ENCODE data around the gene MDP1.
"Not testable (repeated sequence)": the region's sequence is repeated elsewhere in the genome, so short reads cannot be mapped to it uniquely, and the experiment has no call there.

MDP1 gene

DNA sequence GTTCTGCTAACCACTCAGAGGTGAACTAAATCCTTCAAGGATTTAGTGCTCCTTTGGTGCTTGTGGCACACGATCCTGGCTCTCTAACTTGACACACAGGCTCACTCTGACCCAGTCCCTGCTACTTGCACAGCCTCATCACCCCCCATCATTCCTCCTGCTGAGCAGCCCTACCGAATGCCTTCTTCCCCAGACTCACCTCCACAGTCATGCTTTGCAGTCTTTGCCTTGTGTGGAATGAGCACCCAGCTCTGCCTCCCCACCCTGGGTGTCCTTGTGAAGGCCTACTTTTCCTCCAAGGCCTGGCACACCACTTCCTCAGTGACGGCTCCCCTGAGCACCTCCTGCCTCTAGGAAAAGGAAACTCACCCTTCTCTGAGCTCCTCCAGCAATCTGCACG lies 34.5 kb upstream of the MDP1 start:
- DNase-seq (ENCODE audit: low spot score), result no peak

DNA sequence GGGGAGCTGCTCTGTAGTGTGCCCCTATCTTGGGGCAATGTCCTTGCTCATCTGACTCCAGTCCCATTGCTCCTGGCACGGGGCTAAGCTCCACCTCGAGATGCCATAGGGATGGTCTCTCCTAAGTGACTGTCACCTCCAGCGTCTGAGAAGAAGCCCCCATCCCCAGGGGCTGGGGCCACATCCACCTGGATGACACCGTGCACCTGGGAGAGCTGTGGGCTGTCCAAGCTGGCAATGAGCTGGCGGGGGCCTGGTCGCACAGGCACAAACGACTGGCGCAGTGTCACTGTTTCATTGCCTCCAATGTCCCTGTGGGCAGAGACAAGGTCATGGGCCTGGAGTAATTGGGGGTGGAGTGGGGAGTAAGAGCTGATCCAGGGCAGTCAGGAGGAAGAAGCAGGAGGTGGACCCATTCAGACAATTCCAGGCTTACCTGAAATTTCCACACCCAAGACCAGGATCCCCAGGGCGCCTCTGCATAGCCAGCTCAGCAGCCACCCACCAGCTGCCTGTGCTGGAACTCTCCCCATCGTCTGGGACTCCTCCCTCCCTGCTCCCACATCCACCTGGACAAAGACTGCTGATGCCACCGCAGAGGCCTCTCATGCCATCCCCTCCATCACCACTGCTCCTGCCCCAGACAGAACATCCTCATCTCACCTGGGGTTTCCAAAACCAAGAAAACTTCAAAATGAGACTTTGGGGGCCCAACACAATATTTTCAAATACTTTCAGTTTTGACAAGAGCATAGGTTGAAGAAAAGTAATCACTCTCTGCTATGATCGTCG lies 33.6 kb upstream of the MDP1 start:
- DNase-seq (ENCODE audit: low spot score), result no peak

DNA sequence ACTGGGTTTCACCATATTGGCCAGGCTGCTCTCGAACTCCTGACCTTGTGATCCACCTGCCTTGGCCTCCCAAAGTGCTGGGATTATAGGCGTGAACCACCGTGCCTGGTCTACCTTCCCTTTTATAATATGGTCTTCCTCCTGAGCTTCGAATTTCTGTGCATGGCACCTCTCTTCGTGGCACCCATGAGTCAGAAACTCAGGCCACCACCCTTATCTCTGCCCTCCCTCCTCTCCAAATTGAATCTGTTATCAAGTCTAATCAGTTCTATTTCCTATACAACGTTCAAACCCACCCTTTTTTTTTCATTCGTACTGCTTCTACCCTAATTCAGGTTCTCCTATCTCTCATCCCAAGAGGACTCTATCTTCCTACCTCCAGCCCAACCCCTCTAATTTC lies 31.6 kb upstream of the MDP1 start:
- no peak for DNase-seq (ENCODE audit: low spot score)

DNA sequence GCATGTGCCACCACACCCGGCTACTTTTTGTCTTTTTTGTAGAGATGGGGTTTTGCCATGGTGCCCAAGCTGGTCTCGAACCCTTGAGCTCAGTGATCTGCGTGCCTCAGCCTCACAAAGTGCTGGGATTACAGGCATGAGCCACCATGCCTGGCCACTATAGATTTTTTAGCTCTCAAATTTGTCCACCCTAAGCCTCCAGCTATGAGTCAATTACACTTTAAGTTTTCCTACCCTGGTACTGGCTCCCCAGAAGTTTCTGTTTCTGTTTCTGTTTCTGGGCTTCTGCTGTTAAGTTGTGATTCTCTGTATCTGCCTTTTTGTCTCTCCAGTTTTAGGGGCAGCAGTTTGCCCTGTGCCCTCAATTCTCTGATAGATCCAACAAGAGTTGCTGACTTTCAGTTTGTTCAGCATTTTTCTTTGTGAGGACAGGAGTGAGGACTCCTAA lies 30.9 kb upstream of the MDP1 start:
- DNase-seq (ENCODE audit: low spot score), result no peak

DNA sequence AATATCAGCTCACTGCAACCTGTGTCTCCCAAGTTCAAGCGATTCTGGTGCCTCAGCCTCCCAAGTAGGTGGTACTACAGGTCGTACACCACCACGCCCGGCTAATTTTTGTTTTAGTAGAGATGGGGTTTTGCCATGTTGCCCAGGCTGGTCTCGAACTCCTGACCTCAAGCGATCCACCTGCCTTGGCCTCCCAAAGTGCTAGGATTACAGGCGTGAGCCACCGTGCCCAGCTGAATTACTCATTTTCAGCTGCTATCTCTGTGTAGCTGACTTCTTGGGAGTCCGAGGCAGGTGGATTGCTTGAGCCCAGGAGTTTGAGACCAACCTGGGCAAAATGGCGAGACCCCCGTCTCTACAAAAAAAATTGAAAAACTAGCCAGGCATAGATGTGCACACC lies 29.5 kb upstream of the MDP1 start:
- DNase-seq (ENCODE audit: low spot score), result not testable (repeated sequence)

DNA sequence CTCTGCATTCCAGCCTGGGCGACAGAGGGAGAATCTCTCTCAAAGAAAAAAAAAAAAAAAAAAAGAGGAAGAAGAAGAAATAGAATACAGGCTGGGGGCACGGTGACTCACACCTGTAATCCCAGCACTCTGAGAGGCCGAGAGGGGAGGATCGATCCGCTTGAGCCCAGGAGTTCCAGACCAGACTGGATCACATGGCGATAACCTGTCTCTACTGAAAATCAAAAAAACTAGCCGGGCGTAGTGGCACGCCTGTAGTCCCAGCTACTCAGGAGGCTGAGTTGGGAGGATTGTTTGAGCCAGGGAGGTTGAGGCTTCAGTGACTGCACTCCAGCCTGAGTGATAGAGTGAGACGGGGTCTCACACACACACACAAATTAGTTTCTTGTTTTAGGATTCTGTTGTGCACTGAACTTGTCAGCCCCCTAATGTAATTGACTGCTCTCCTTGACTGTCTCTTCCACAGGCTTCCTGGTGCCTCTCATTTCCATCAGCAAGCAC lies 27.5 kb upstream of the MDP1 start:
- no peak for DNase-seq (ENCODE audit: low spot score)

DNA sequence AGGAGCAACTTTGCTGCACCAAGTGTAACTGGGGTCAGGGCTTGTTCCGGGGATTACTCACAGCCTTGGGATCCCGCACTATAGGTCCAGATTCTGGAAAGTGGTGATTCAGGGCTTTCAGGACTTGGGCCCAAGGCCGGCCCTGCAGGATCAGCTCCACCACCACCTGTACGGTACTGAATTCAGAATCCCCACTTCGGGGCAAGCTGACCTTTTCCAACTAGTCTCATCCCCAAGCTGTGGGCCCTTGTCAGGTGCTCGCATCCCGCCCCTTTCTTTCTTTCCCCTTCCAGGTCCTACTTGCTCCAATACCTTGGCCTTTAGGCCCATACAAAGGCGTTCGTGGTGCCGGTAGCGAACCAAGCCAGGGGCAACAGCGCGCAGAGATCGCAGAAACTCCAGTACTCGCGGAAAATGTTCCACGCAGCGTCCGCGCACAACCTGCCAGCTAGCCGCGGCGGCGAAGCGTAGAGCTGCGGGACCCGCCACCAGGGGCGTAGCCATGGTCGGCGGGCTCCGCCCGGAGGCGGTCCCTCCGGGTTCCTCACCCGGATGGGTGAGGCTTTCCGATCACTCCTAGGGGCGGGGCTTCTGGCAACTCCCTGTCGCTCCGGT lies 26.1 kb upstream of the MDP1 start:
- DNase-seq (ENCODE audit: low spot score), result peak; percentile 98

DNA sequence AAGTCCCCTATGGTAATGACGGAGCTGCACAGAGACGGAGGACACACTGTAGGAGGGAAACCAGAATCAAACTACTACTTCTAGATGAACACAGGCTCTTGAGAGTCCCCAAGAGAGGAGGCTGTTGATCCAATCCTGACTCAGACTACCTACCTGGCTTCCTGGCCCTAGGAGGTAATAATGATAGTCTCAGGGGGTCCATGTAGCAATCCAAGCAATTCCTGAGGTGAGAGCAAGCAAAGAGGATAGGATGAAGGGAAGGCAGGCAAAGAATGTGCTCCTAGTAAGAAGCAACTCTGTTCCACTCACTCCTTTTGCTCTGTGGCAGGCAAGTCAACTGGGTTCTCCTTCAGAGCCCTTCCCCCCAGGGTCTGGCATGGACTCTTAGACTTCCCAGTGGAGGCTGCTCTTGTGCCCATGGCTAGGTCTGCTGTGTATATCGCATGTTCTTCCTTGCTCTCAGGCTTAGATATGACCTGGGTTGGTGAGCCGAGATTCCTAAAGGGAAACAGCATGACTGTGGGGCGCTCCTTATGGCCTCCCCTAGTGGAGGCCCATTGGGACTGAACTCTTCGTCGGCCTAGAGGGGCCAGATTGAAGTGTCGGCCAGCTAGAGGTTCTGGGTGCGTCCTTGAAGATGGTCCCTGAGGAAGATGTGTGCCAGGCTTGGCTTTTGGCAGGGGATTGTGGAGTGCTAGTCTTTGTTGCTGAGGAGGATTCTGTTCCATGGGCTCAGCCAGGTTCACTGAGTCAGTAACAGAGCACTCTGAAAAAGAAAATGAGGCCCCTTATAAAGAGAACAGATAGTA lies 24.4 kb upstream of the MDP1 start:
- DNase-seq (ENCODE audit: low spot score), result no peak

DNA sequence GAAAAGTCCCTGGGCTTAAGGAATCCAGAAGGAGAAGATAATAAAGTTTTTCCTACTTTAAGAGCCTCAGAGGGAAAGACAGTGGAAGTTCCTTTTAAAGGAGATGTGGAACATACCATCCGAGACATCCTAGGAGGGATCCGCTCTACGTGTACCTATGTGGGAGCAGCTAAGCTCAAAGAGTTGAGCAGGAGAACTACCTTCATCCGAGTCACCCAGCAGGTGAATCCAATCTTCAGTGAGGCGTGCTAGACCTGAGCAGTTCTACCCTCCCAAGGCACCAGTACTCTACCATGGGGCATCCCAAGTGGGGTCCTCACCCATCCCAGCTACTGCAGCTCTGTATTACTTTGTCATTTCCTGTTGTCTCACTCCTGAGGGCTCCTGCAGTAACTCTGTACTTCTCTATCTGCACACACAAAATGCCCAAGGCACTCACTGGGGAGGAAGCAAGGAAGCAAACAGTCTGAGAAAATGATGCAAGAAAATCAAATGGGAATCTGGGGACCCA lies 22.7 kb upstream of the MDP1 start:
- DNase-seq (ENCODE audit: low spot score), result no peak

DNA sequence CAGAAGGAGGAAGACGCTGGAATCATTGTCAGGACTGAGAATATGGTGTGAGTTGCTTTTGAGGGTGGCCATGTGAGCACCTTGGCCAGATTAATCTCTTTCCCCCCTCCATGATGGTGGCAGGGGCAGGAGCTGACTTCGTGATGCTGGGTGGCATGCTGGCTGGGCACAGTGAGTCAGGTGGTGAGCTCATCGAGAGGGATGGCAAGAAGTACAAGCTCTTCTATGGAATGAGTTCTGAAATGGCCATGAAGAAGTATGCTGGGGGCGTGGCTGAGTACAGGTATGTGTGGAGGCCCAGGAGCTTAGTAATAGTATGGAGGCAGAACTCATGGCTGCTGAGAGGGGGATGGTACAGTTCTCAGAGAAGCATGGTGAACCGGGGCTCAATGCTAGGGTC lies 22.3 kb upstream of the MDP1 start:
- DNase-seq (ENCODE audit: low spot score), result no peak

DNA sequence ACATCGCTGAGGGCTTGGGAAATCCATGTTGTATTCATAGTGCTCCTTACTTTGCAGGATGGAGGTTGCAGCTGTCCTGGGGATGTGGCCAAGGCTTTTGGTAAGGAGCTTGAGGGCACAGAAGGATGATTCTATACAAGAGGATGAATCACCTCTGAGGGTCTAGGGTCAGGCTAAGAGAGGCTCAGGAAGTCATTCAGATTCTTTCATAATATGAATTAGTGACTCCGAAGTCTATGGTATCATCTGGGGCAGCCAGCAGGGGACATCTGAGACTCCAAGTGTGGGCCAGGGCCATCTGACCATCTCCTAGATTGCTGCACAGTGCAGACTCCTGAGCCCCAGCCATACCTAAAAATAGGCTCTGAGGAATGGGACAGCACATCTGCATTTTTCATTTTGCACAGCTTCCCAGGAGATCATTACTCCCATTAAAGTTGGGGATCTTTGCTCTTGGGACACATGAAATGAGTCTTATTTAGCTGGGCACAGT lies 21.6 kb upstream of the MDP1 start:
- no peak for DNase-seq (ENCODE audit: low spot score)

DNA sequence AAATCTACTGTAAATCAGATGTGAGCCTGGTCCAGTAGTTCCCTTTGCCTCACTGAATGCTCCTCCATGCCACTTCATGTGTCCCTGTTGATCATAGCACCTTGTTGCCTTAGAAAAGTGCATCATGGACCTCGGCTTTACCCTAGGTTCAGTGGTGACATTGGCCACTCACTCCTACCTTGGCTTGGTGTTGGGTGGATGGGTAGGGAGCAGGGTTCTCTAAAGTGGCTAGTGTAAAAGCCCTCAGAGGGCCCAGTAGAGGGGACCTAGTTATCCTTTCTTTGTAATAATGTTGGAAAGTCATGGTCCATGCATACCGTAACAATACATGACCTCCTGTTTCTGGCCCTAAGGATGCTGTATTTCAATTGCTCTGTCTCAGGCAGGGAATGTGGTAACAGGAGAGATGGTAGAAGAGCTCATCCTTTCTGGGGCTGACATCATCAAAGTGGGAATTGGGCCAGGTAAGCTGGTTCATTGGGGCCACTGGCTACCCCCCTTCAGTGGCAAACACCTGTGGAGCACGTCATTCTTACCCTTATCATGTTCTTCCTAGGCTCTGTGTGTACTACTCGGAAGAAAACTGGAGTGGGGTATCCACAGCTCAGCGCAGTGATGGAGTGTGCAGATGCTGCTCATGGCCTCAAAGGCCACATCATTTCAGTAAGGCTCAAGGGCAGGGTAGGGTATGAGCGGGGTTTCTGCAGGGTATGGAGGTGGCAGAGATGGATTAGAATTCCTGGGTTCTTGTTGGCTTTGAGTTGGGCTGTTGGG lies 21.0 kb upstream of the MDP1 start:
- DNase-seq (ENCODE audit: low spot score), result no peak

DNA sequence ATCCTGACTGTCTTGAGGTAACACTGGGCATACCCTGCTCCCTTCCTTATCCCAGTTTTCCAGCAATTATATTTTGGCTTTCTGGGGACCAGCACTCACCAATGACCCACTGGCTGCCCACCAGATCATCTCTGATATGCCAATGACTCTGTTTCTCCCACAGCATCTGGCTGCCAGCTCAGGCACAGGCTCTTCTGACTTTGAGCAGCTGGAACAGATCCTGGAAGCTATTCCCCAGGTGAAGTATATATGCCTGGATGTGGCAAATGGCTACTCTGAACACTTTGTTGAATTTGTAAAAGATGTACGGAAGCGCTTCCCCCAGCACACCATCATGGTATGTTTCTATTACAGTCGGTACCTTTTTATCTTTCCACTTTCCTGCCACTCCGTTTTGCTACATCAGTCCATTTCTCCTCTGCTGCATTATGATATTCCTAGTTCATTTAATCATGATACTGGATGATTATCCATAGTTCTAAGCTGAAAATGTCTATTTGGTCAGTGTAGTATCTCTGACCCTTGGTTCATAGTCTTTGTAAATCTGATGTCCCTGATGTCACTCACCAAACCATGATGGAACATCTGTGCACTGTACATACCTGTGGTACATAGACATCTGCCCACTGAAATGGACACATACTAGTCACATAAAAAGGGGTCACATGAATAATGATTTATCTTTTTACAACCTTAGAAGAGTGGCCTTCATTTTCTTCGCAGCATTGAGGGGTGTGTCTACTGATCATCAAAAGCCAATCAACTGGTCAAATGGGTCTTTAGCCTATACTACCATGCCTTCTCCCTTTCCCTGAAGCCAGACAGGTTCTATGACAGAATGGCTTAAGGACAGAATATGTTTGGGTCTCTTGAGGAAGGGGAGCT lies 20.2 kb upstream of the MDP1 start:
- DNase-seq (ENCODE audit: low spot score), result no peak

DNA sequence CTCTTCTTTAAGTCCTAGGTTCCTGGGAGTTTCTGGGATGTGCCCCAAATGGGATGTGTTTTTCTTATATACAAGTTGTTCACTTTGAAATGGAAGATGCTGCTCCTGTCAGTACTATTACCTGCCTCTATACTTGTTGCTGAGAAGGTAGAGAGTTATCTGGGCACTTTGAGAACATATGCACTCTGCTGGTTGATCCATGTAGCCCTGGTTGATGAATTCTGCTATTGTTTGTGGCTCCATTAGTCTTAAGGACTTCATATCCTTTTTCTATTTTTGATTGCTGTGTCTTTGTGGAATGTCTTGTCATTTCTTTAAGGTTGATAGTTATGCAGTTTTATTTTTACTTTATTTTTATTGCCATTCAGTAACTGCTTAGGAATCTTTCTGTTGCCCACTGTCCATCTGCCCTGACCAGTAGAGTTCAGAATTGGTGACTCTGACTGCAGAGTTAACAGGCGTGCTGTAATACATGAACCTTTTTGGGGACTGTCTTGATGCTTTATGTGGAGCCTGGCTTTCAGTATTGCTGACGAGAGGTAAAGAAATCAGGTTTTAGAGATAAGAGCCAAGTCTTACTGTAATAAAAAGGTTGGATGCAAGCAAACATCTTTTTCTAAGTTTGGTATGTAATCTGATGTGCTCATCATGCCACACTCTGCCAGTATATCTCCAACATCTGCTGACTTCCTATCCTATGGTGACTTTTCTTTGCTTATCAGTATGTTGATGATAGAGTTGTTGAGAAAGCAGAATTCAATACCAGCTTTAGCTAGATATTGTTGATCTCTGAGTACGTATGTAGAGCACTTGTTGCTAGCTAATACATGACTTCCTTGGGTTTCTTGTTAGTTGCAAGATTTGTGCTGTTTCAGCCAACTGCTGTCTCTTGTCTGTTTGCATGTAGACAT lies 18.5 kb upstream of the MDP1 start:
- DNase-seq (ENCODE audit: low spot score), result no peak

DNA sequence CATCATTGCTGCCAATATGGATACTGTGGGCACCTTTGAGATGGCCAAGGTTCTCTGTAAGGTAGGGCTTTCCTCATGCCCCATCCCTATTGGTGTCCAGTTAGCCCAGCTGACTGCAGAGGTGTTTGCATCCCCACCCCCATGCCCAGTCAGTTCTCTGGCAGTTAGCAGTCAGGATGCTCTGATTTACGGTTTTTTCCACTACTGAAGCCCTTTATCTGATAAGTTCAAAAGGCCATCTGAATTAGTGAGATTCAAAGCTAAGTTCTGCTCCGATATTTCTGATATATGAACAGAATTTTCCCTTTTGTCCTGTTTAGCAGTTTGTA lies 17.6 kb upstream of the MDP1 start:
- DNase-seq (ENCODE audit: low spot score), result no peak

DNA sequence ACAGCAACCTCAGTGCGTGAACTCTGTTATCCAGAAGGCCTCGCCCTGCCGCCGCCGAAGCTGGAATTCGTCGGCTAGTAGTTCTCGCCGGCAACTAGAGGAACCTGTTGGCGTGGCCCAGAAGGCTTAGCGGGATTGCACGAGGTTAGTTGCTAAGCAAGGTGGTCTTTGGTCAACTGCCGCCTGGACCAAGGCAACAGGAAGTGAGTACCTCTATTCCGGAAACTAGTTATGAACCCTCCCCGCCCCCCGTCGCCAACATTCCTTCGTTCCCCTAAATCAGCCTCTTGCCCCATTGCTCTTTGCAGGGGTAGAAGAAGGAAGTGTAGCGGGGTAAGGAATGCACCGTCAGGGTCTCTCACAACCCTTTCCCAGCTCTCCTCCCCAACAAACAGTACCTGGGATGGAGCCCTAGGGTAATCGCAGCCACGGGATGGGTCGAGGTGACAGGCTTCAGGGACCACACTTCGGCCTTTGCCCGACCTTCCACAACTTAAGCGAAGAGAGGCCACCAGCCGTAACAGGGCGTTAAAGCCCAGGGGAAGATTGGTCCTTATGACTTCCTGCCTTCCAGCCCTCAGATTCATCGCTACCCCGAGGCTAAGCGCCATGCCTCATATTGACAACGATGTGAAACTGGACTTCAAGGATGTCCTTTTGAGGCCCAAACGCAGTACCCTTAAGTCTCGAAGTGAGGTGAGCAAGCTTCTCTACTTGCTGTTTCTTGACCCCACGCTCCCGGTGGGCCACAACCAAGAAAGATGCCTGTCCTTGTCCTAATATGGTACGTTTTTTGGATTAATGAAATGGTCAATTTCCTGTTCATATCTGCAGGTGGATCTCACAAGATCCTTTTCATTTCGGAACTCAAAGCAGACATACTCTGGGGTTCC lies 17.0 kb upstream of the MDP1 start, which contains the start of gene GMPR2:
GMPR2 (plus strand) TSS at position 285 of the 893 bp plus-strand sequence; CDS start at position 610, 325 bp downstream.
- DNase-seq (ENCODE audit: low spot score), result peak; percentile 61

DNA sequence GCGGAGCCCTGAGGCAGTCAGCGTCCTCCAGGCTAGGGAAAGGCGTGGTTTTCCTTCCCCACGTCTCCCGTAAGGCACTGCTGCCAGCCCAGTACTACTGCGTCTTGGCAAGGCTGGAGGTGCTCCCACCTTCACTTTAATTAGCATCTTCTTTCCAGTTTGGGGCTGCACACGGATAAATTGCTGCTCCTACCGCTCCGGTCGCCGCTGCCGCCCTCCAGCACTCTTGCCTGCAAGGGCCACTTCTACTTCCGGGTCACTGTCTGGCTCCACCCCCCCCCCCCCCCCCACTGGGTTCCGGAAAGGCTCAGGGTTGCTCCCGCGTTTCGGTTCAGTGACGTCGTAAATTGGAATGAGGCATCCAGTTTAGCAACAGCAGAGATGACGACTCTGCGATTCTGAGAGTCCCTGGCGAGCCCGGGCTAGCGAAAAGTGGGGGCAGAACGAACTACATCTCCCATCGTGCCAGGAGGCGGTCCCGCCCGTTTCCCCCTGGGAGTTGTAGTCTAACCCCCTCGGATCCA lies 16.3 kb upstream of the MDP1 start, which contains the start of gene NEDD8:
NEDD8 (minus strand) TSS at position 247 of the 524 bp plus-strand sequence; CDS start at position 147, 100 bp downstream.
- peak; percentile 94 for DNase-seq (ENCODE audit: low spot score)
